ENCODE data around the gene UPP2.

Gene UPP2

DNA sequence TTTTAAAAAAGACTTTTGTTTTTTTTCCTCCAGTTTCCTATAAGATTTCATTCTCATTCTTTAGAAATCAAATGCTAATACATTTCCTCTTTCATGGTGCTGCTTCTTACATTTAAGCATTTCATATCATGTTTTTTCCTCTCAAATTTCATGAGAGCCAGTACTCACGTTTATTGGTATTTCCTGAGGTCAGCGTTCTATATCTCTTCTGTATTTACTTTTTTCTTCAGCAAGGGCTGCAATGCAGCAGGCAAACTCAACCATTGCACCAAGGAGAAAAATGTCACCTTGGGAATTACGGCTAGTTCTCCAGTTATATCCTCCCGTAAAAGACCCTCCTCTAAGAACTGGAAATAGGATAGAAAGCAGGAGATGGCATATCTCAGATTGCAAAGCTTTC, 32.4 kb downstream of the UPP2 start:
- in situ Hi-C loops (cut with MboI; ENCODE audit: low pct_unique_long_range_greater_than_20kb, low sequenced_read_pairs) = no loop called here

DNA sequence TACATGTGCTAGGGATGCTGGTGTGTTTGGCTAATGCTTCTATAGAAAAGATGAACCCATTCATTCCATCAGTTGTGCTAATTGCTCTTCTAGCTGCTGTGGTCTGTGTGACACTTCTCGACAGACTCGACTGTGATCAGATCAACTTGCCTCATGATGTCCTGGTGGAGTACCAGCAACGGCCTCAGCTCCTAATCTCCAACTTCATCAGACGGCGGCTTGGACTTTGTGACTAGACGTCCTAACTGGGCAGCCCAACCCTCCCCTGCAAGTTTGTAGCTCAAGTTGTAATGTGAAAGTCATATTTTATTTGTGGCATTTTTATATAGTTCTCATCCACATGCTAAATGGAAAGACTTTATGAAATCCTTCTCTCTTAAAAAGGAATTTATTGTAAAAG, 33.0 kb downstream of the UPP2 start:
- DNase-seq = no peak
- in situ Hi-C loops (cut with MboI; ENCODE audit: low pct_unique_long_range_greater_than_20kb, low sequenced_read_pairs) = no loop called here

More for the DNA sequence above, 32.4 kb downstream of the UPP2 start:
- no peak for DNase-seq

DNA sequence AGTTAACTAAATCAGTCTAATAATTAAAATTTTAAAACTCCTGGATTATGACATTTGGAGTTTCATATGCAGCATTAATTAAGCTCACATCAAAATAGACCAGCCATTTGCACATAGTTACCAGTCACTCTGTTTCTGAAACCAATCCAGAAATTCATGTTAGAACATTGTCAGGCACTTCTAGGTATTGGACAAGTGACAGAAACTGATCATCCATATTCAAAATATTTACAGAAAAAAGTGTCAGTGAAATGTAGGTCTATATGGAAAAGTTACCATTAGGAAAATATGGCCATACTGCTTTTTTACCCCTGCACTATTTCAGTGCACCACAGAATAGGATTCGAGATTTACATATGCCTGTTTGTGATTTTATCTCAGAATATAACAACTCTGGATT, 33.4 kb downstream of the UPP2 start:
- in situ Hi-C loops (cut with MboI; ENCODE audit: low pct_unique_long_range_greater_than_20kb, low sequenced_read_pairs) = no loop called here

GRCh38 chr2:158138255-158138654, 36.6 kb downstream of the UPP2 start:
- DNase-seq = no peak
- in situ Hi-C loops (cut with MboI; ENCODE audit: low pct_unique_long_range_greater_than_20kb, low sequenced_read_pairs) = no loop called here

More for the DNA sequence above, 33.4 kb downstream of the UPP2 start:
- DNase-seq = no peak

DNA sequence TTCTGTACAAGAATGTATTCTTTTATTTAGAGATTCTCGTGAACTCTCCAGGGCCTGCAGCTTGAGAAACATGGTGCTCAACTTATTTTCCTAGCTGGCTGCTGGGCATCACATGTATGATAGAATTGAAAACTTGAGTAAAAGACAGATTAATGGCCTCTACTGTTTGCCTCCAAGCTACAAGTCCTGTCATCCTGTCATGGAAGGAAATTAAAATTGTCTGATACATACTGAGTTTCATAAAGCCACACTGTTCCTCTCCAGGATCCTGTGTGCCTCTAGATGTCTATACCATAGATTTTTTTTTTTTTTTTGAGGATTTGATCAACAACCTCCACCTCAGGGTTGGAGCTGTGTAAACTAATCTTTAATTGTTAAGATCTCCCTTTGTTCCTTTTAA, 38.5 kb downstream of the UPP2 start:
- in situ Hi-C loops (cut with MboI; ENCODE audit: low pct_unique_long_range_greater_than_20kb, low sequenced_read_pairs) = no loop called here
- no peak for DNase-seq

DNA sequence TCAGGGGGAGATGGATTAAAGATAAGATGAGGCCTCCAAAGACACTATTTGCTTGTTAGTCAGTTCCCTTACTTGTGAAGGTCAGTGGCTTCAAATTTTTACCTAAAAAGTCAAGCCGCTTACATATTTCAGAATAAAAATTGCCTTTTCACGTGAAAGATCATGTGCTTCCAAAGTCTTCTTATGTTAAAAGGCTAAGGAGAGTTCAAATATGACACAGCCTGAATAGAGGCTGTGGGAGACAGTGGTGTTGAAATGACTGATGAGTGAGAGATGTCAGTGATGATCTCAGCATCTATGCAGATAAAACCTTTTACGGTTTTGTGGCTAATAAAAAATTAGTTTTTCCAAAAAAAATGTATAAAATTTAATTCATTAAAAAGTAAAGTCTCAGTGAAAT, 40.5 kb downstream of the UPP2 start:
- DNase-seq = no peak
- in situ Hi-C loops (cut with MboI; ENCODE audit: low pct_unique_long_range_greater_than_20kb, low sequenced_read_pairs) = no loop called here

DNA sequence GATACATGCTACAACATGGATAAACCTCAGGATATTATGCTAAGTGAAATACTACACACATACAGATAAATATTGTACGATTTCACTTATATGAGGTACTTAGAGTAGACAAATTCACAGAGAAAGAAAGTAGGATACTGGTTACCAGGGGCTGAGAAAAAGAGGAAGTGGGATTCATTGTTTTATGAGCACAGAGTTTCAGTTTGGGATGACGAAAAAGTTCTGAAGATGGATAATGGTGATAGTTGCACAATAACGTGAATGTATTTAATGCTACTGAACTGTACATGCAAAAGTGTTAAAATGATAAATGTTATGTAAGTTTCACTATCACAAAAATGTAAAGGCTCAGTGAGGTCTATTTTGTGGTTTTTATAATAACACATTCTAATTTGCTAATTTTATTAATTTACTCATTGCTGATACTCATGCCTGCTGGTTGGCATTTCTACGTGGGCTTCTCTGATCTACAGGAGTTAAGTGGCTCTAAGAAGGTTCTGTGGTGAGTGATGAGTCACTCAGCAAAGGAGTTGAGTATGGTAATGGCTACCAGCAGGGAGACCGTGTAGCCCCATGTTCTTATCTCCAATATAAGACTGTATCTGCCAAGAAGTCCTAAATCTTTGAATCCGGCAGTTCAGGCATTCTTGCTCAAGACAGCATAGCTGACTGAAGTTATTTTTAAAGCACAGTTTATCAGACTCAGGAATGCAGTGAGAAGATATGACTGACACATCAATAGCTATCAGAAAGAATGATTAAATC, 41.1 kb downstream of the UPP2 start:
- in situ Hi-C loops (cut with MboI; ENCODE audit: low pct_unique_long_range_greater_than_20kb, low sequenced_read_pairs) = no loop called here
- peak; percentile 85 for DNase-seq

- in situ Hi-C loops (cut with MboI; ENCODE audit: low pct_unique_long_range_greater_than_20kb, low sequenced_read_pairs) = no loop called here
- DNase-seq = no peak
Measured at GRCh38 chr2:158143703-158144360, 42.2 kb downstream of the UPP2 start.

DNA sequence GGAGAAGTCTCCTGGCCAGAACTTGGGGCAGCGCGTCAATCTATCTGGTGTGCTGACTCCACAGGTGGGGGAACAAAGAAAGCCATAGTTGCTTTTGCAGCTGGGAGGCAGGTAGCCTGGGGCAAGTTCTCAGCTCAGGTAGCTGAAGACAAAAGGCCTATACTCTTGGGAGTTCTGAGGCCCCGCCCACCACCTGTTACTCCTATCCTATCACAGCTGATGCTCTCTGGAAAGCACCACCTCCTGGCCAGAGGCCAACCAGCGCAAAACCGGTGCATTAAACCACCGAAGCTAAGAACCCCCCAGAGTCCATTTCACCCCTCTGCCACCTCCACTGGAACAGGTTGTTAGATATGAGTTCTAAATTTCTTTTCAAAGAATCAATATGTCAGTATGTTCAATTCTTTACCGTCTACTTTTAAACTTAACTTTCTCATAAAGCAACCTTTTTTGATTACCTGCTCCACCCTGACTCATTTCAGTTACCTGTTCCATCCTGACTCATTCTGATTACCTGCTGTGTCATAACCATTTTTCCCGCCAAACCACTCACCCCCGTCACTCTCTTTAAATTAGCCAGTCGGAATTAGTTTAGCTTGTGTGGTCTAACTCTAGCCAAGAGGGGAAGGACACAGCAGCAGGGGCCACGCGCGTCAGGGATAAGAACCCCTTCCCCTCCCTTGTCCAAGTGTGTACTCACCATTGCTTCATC, 43.4 kb downstream of the UPP2 start:
- in situ Hi-C loops (cut with MboI; ENCODE audit: low pct_unique_long_range_greater_than_20kb, low sequenced_read_pairs) = no loop called here
- DNase-seq = no peak

- no peak for DNase-seq
- in situ Hi-C loops (cut with MboI; ENCODE audit: low pct_unique_long_range_greater_than_20kb, low sequenced_read_pairs) = no loop called here
Measured at GRCh38 chr2:158153270-158154015, 51.8 kb downstream of the UPP2 start.

- in situ Hi-C loops (cut with MboI; ENCODE audit: low pct_unique_long_range_greater_than_20kb, low sequenced_read_pairs) = no loop called here
- DNase-seq = no peak
Measured at GRCh38 chr2:158154596-158154995, 52.9 kb downstream of the UPP2 start.

DNA sequence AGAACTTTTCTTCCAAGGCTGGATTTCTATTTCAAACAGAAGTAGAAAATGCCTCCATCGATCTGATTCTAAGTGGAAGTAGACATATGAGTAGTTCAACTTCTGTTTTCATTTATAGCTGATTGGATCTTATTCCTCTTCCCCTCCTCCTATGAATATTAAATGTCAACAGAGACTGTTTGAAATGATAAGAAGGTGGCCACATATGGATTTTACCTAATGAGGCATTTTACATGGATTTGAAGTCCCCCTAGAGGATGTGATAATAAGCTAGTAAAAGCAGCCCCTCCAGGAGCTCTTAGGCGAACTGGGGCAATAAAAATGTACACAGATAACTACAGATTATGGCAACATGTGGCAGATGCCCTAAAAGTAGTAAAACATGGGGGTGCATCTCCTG, 71.0 kb downstream of the UPP2 start:
- no peak for DNase-seq
- in situ Hi-C loops (cut with MboI; ENCODE audit: low pct_unique_long_range_greater_than_20kb, low sequenced_read_pairs) = no loop called here

- in situ Hi-C loops (cut with MboI; ENCODE audit: low pct_unique_long_range_greater_than_20kb, low sequenced_read_pairs) = no loop called here
Measured at GRCh38 chr2:158174495-158174894, 72.8 kb downstream of the UPP2 start.

DNA sequence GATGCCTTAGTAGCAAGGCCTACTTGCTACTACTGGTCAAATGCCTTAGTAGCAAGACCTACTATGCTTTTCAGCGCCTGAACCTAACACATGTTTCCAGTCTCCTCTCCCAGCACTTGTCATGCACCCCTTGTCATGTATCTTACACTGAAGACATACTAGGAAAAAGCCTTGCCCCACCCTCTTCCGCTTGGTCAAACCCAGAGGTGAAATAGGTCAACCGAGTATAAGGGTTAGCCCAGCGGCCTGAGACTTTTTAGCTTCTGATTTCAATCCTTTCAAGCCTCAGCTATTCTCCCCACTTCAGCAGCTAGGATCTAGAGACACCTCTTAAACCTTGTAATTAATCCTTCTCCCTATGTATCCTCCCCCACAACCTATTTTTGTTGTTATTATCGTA, 73.3 kb downstream of the UPP2 start:
- in situ Hi-C loops (cut with MboI; ENCODE audit: low pct_unique_long_range_greater_than_20kb, low sequenced_read_pairs) = no loop called here
- DNase-seq = no peak

More at GRCh38 chr2:158174495-158174894, 72.8 kb downstream of the UPP2 start:
- no peak for DNase-seq

- in situ Hi-C loops (cut with MboI; ENCODE audit: low pct_unique_long_range_greater_than_20kb, low sequenced_read_pairs) = no loop called here
- peak; percentile 57 for DNase-seq
Measured at GRCh38 chr2:158178646-158179045, 77.0 kb downstream of the UPP2 start.

DNA sequence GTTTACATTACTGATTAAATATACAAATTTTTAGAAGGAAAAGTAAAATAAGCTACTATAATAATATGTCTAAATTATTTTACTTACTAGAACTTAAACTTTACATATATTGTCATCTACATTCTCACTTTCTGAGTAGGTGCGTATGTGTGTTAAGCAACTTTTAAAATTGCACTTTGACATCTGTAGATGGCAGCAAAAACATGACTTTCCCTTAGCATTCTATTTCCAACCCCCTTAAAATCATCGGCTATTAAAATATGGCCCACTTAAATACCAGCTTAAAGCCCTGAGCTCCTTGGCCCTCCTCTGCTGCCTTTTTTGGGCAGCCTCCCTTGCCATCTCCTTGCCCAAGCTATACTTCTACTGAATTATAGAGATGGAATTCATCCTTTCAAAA, 78.0 kb downstream of the UPP2 start:
- DNase-seq = peak; percentile 68
- in situ Hi-C loops (cut with MboI; ENCODE audit: low pct_unique_long_range_greater_than_20kb, low sequenced_read_pairs) = no loop called here

GRCh38 chr2:158181171-158181570, 79.5 kb downstream of the UPP2 start:
- DNase-seq = no peak

DNA sequence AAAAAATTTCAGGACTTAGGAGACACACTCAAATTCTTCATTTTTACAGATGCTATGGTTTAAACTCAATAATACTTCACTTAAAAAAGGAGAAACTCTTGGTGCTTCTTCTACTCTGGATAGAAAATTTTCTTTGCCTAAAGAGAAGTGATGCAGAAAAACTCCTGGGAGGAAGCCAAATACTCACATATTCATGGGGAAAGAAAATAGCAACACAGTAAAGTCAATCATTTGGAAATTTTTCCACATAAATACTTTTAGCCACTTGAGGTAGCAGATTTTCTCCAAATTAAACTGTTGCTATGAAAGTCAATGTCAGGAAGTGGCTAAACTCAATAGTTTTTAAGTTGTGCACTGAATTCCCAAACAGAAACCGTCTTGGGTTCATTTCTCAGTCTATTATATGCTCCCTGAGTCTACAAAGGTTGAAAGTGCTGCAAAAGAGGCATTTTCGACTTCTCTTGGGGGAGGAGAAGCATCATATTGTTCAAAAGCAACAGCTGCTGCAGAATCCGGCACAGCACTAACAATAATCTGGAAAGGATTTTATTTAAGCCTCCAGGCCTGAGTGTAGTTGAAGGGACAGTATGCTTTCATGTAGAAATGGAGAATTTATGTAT, 81.1 kb downstream of the UPP2 start:
- in situ Hi-C loops (cut with MboI; ENCODE audit: low pct_unique_long_range_greater_than_20kb, low sequenced_read_pairs) = no loop called here
- DNase-seq = no peak

More at GRCh38 chr2:158181171-158181570, 79.5 kb downstream of the UPP2 start:
- in situ Hi-C loops (cut with MboI; ENCODE audit: low pct_unique_long_range_greater_than_20kb, low sequenced_read_pairs) = no loop called here

DNA sequence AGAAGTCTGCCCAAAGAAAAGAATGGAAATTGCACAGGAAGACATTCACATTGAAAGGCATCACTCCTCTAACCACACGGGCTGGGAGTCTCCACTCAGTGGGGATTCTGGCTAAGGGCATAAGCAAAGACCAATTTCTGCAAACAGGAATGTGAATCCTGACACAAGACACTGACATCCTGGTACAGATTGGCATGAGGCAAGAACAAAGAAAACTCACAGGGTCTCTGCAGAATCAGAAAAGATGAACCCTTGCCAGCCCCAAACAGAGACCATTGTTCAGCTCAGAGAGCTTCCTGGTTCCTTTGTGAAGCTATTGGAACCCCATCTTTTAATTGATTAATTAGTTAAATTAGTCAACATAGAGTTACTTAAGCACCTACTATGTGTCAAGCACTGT, 82.3 kb downstream of the UPP2 start:
- in situ Hi-C loops (cut with MboI; ENCODE audit: low pct_unique_long_range_greater_than_20kb, low sequenced_read_pairs) = no loop called here

More for the DNA sequence above, 82.3 kb downstream of the UPP2 start:
- no peak for DNase-seq
